Skeletal muscle tissue (tissue), 4 donors: ENCODE data around the gene MED22. TPM values are rescaled to one million over a fixed set of nuclear protein-coding genes. Genes with fewer than 3 reads are reported as not detected.

Experiments used
- H3K27ac ChIP-seq: one replicate; pipeline ENCODE4 v1.7.0; 2013; ENCODE audit warnings: mild to moderate bottlenecking, low read depth, low read length, inconsistent platforms
- H3K27me3 ChIP-seq, 3 donors: one replicate each; pipeline ENCODE4 v1.7.0; 2013; ENCODE audit warnings: low read length in 3 of 3; ENCODE audit not compliant: control insufficient read depth in 3 of 3, insufficient read depth in 3 of 3
- H3K36me3 ChIP-seq, 3 donors: one replicate each; pipeline ENCODE4 v1.7.0; 2013; ENCODE audit warnings: low read length in 3 of 3; ENCODE audit not compliant: control insufficient read depth in 3 of 3, insufficient read depth in 3 of 3
- H3K4me1 ChIP-seq, 3 donors: one replicate each; pipeline ENCODE4 v1.7.0; 2013; ENCODE audit warnings: low read length in 3 of 3, mild to moderate bottlenecking in 3 of 3; ENCODE audit not compliant: control insufficient read depth in 3 of 3, insufficient read depth in 3 of 3
- H3K4me3 ChIP-seq, 3 donors: one replicate each; pipeline ENCODE4 v1.7.0; 2013; ENCODE audit warnings: low read length in 3 of 3
- H3K9ac ChIP-seq, 3 donors: one replicate each; pipeline ENCODE4 v1.7.0; 2013; ENCODE audit warnings: low read length in 3 of 3, mild to moderate bottlenecking in 3 of 3, moderate library complexity in 2 of 3, low read depth in 1 of 3
- H3K9me3 ChIP-seq, 3 donors: one replicate each; pipeline ENCODE4 v1.7.0; 2013; ENCODE audit warnings: low read length in 3 of 3; ENCODE audit not compliant: control insufficient read depth in 3 of 3
- total RNA-seq: library from RNA; depleted of rRNA; stranded (reverse); fragments of >200 nt; gene quantifications from one replicate; pipeline ENCODE4 v1.2.3, GENCODE V29; 2014
- donor health status: Osteomylitis.

Gene MED22
- total RNA-seq, 1 donor from 2014 or later, result 13.0 TPM

- no peaks in the 10 kb centered on the region for H3K9me3 ChIP-seq
- no peaks in the 10 kb centered on the region for H3K27me3 ChIP-seq
- no peak overlapping the region for H3K27ac ChIP-seq
- H3K4me3 ChIP-seq, result peak overlapping the region; percentile 65 to 81 (median 76)
- H3K4me1 ChIP-seq, result peaks cover 26 to 46% (median 35%) of the 10 kb centered on the region in 3 donors
- peaks cover 46 to 54% (median 47%) of the 10 kb centered on the region in 3 donors for H3K36me3 ChIP-seq
- H3K9ac ChIP-seq, result peak overlapping the region in 2 of 3 donors; percentile 36 to 82
Observed at GRCh38 chr9:133357656-133358055, 9.7 kb upstream of the MED22 start.

DNA sequence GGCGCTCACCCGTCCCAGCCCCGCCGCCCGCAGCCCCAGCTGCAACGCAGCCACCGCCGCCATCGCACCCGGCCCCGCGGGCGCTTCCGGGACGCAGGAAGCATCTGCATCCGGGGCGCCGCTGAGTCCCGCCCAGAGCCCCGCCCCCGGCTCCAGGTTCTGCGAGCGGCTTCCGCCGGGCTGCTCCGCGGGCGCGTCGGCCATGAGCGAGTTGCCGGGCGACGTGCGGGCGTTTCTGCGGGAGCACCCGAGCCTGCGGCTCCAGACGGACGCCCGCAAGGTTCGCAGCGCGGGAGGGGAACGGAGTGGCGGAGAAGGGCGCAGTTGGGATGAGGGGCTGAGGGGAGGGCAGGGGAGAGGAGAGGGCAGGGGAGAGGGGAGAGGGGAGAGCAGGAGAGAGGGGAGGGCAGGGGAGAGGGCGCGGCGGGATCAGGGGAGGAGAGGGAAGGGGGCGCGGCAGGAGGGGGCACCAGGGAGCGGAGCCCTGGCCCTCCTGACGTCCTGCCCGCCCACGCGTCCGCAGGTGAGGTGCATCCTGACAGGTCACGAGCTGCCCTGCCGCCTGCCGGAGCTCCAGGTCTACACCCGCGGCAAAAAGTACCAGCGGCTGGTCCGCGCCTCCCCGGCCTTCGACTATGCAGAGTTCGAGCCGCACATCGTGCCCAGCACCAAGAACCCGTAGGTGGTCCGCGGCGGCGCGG lies 8.6 kb upstream of the MED22 start, which contains the start of the genes SURF1 and SURF2:
TSS of gene SURF1 (minus strand) at position 97 of the 701 bp plus-strand sequence. CDS start at position 63, 34 bp downstream.
TSS of gene SURF2 (plus strand) at position 160 of the 701 bp plus-strand sequence. CDS start at position 203, 43 bp downstream.
- Histone ChIP-seq H3K9me3 (no peaks in the 10 kb centered on the region), H3K9ac (peak within 1 kb of the TSS; percentile 91), H3K27ac (peak within 1 kb of the TSS; percentile 41), H3K27me3 (no peaks in the 10 kb centered on the region), H3K4me3 (peak within 1 kb of the TSS; percentile 87 to 91 (median 88)), H3K4me1 (peaks cover 26 to 50% (median 35%) of the 10 kb centered on the region in 3 donors), H3K36me3 (peaks cover 46 to 57% (median 47%) of the 10 kb centered on the region in 3 donors)

DNA sequence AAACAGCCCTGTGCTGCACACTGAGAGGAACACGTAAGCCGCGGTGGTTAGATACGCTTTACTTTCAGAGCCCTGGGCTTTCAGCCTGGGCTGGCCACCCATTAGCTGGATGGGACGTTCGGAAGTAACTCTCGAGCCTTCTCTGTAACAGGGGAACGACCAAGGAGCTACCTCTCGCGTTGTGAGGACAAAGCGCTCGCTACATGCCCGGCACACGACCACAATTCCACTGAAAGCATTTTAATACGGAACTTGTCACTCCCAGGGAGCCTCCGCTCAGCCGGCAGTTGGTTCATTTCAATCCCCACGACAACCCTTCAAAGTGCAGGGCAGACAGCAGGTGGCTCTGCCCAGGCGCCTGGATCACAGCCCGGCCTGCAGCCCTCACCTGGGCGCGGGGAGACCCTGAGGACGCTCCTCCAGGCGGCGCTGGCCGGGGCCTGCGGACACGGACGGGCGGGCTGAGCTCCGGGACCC lies 8.0 kb upstream of the MED22 start:
- Histone ChIP-seq H3K4me1 (peaks cover 26 to 50% (median 35%) of the 10 kb centered on the region in 3 donors), H3K9ac (peak overlapping the region; percentile 91), H3K36me3 (peaks cover 46 to 57% (median 47%) of the 10 kb centered on the region in 3 donors), H3K27ac (peak overlapping the region; percentile 41), H3K4me3 (peak overlapping the region; percentile 87 to 91 (median 88)), H3K27me3 (no peaks in the 10 kb centered on the region), H3K9me3 (no peaks in the 10 kb centered on the region)

DNA sequence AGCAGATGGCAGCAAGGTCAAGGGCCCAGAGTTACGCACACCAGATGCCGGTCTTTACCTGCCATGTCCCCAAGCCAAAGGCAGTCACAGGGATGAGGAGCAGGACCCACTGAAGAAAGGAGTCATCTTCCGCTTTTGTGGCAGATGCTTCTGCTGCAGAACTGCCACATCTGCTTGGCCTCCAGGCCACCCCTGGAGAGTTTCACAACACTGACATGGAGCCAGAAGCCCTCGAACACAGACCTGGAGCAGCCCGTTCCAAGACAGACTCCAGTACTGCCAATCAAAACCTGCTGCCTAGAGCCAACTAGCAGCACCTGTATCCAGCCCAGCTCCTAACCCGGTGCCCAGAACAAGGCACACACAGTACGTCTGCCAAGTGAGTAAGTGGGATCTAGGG lies 6.8 kb upstream of the MED22 start:
- Histone ChIP-seq H3K36me3 (peaks cover 46 to 57% (median 47%) of the 10 kb centered on the region in 3 donors), H3K4me3 (no peak overlapping the region), H3K9ac (peak overlapping the region; percentile 45 to 91 (median 47)), H3K4me1 (peaks cover 28 to 53% (median 37%) of the 10 kb centered on the region in 3 donors), H3K27me3 (no peaks in the 10 kb centered on the region), H3K27ac (no peak overlapping the region), H3K9me3 (no peaks in the 10 kb centered on the region)

GRCh38 chr9:133353548-133353947 lies 5.6 kb upstream of the MED22 start:
- Histone ChIP-seq H3K4me3 (no peak overlapping the region), H3K27ac (no peak overlapping the region), H3K9ac (peak overlapping the region in 2 of 3 donors; percentile 25 to 35), H3K27me3 (no peaks in the 10 kb centered on the region), H3K9me3 (no peaks in the 10 kb centered on the region), H3K36me3 (peaks cover 50 to 63% (median 53%) of the 10 kb centered on the region in 3 donors), H3K4me1 (peaks cover 37 to 59% (median 46%) of the 10 kb centered on the region in 3 donors)

DNA sequence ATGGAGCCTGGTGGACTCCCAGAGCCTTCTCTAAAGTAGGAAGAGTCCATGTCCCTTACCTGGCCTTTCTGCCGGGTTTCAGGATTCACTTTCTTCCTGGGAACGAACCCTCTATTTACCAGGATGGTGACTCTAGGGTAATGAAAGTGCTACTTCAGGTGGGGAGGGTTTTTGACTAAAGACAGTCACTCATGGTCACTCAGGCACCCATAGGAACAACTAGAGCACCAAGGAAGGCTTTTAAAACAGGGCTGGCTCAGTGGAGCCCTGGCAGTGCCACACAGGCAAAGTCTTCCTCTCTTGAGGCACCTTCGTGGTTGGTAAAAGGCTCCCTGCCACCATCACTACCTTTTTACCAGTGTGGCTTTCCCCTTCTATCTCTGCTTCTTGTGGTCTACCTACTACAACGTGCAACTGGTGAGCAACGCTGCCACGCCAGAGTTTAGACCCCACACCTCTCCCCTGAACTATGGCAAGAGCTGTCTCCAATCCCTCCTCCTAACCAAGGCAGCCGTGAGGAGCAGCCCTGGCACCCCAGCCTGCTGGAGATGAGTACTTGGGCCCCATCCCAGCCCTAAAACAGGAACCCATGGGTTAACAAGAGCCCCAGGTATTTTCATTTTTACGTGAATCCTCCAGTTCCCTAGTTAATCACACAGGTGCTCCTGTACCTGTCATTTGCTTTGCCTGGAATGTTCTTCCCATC lies 4.9 kb upstream of the MED22 start:
- peaks cover 50 to 59% (median 53%) of the 10 kb centered on the region in 3 donors for H3K36me3 ChIP-seq
- H3K27me3 ChIP-seq, result no peaks in the 10 kb centered on the region
- peak overlapping the region in 1 of 3 donors; percentile 2 for H3K9ac ChIP-seq
- no peak overlapping the region for H3K4me3 ChIP-seq
- peaks cover 36 to 57% (median 42%) of the 10 kb centered on the region in 3 donors for H3K4me1 ChIP-seq
- no peaks in the 10 kb centered on the region for H3K9me3 ChIP-seq
- H3K27ac ChIP-seq, result no peak overlapping the region

- Histone ChIP-seq H3K4me1 (peaks cover 29 to 50% (median 35%) of the 10 kb centered on the region in 3 donors), H3K27me3 (no peaks in the 10 kb centered on the region), H3K36me3 (peaks cover 49 to 57% (median 53%) of the 10 kb centered on the region in 3 donors), H3K4me3 (no peak overlapping the region), H3K9me3 (no peaks in the 10 kb centered on the region), H3K9ac (peak overlapping the region in 1 of 3 donors; percentile 57), H3K27ac (no peak overlapping the region)
Observed at GRCh38 chr9:133351908-133352634, 4.1 kb upstream of the MED22 start.

- Histone ChIP-seq H3K4me3 (no peak overlapping the region), H3K9me3 (no peaks in the 10 kb centered on the region), H3K9ac (no peak overlapping the region), H3K36me3 (peaks cover 49 to 57% (median 53%) of the 10 kb centered on the region in 3 donors), H3K27ac (no peak overlapping the region), H3K27me3 (no peaks in the 10 kb centered on the region), H3K4me1 (peaks cover 31 to 51% (median 37%) of the 10 kb centered on the region in 3 donors)
Observed at GRCh38 chr9:133351526-133351907, 3.6 kb upstream of the MED22 start.

DNA sequence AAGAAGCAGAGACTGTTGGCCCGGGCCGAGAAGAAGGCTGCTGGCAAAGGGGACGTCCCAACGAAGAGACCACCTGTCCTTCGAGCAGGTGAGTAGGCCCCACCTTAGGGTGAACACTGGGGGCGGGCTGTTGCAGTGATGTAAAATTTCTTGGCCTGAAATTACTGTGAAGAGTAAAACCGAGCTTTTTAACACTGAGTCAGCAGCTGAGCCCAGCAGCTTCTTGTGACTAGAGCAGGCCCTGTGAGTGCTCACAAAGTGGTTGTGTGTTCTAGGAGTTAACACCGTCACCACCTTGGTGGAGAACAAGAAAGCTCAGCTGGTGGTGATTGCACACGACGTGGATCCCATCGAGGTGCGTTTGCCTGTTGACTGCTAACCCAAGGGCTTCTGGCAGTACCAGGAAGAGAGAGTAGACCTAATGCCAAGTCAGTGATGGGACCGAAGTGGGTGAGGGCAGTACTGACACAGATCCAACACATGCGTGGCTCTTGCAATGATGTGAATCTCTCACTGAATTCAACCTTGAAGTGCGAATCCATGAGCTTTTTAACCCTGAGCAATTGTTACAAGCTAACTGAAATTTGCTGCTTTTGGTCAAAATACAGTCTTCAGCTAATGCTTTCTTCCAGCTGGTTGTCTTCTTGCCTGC lies 2.2 kb upstream of the MED22 start:
- Histone ChIP-seq H3K4me3 (no peak overlapping the region), H3K36me3 (peaks cover 54 to 66% (median 63%) of the 10 kb centered on the region in 3 donors), H3K27me3 (no peaks in the 10 kb centered on the region), H3K9me3 (no peaks in the 10 kb centered on the region), H3K27ac (no peak overlapping the region), H3K4me1 (peaks cover 30 to 51% (median 35%) of the 10 kb centered on the region in 3 donors), H3K9ac (peak overlapping the region; percentile 99)
